ENCODE measurements around the gene ZNF367.
A peak's percentile ranks its signal among the peaks of the same experiment; 100 is the strongest.
"Not testable (repeated sequence)": the region's sequence is repeated elsewhere in the genome, so short reads cannot be mapped to it uniquely, and the experiment has no call there.

The ZNF367 gene

GRCh38 chr9:96361668-96362067, 56.5 kb downstream of the ZNF367 start:
- DNase-seq (ENCODE audit: low spot score): no peak

DNA sequence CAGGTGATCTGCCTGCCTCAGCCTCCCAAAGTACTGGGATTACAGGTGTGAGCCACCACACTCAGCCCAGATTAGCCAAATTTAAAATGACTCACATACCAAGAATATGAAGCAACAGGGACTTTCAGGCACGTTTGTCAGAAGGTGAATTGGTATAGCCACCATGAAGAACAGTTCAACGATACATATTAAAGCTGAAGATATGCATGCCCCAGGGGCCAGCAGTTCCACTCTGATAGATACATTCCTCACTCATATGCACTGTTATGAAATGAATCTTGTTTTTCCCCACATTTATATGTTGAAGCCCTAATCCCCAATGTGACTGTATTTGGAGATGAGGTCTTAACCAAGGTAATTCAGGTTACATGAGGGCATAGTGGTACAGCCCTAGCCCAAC, 57.2 kb downstream of the ZNF367 start:
- no peak for DNase-seq (ENCODE audit: low spot score)

DNA sequence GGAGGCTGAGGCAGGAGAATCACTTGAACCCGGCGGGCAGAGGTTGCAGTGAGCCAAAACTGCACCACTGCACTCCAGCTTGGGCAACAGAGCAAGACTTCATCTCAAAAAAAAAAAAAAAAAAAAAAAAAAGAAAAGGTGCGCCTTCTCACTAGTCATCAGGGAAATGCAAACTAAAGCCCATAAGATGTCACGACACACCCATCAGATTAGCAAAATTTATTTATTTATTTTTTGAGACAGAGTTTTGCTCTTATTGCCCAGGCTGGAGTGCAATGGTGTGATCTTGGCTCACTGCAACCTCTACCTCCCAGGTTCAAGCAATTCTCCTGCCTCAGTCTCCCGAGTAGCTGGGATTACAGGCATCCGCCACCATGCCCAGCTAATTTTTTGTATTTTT, 57.6 kb downstream of the ZNF367 start:
- DNase-seq (ENCODE audit: low spot score): not testable (repeated sequence)

DNA sequence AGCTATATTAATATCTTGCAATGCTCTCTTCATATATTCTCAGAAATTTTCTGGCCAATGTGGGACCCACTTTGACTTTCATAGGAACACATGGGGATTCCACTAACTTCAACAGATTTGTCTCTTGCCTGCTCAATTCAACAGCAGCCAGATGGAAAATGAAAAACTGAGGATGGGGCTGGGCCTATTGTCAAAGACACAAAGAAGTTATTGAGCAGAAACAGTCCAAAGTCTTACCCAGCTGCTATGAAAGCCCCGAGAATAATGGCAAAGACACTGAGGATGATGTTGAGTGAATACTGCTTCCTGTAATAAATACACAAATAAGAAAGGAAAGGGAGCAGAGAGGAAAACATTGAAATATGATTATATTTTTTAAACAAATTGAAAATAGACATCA, 67.3 kb downstream of the ZNF367 start:
- DNase-seq (ENCODE audit: low spot score): peak; percentile 95

DNA sequence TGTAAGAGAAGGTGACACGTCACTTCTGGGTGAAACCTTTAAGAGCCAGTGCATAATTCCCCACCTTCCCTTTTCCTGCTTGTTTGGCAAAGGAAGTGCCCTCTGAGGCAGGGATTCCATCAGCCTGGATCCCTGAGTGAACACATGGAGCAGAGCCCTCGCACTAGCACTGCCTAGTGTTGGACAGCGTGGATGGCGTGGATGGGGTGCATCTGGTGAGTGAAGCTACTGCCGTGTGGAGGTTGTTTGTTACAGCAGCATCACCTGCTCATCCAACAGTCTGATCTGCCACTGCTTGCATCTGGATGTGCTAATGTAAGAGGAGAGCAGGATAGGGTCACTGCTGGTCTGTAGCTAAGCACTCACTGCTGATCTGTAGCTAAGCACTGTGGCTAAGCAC, 69.9 kb downstream of the ZNF367 start:
- no peak for DNase-seq (ENCODE audit: low spot score)

GRCh38 chr9:96345551-96345950, 72.6 kb downstream of the ZNF367 start:
- no peak for DNase-seq (ENCODE audit: low spot score)

DNA sequence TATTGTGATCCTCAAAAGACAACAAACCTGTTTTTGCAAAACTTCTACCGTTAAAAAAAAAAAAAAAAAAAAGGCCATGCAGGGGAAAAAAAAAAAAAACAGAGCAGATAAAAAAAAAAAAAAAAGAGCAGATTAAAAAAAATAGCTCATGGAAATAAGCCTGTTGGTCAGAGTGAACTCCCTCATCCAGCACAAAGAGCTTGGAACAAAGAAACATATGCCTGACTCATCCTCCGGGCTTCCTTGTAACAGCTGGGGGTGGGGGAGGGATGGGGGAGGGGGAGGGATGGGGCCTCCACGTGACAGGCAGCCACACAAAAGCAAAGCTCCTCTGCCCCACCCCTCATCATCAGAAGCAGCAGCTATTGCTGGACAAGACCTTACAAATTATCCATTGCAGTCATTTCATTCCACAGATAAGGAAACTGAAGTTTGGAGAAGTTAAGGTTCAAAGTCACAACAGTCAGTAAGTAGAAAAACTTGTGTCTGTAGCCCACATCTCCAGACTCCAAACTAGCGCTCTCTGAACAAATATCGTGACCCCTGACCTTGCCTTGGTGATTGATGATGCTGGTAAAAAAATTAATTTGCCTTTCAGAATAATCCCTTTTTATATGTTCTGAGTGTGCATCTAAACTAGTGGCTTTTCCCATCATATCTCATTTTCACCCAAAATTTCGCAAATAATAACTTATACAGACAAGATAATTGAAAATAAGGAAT, 73.6 kb downstream of the ZNF367 start:
- DNase-seq (ENCODE audit: low spot score): peak; percentile 91

DNA sequence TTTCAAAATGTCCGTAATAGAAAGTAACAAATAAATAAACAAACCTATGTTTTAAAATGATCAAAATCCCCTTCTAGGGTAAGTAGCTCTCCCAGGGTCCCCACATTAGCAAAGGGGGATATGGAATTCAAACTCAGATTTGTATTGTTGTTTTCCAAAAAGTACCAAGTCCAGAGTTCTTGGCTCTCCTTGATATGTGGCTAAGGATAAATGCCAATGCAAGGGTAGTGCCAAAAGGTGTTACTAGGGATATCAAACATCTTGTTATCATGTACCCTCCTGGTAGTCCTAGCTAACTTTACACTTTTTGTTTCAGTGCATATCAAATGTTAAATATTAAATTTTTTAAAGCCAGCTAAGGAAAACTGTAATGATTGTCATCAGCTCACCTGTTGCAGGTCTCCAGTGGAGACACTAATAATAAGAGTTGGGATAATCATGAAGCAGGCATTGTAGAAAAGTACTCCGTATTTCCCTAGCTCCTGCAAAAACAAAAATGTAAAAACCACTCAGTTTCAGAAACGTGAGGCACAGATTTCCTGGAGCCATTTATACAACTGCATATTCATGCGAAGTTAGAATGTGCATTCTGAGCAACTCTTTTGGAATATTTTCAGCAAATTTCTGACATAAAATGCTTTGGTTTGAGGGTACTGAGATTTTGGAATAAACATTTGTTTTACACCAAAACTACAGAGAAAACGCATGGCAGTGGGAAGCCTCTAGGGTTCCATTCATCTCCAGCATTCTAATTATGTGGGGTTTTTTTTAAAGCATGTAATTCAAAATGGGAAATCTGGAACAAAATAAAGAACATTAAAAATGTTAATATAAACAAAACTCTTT, 74.4 kb downstream of the ZNF367 start:
- no peak for DNase-seq (ENCODE audit: low spot score)

DNA sequence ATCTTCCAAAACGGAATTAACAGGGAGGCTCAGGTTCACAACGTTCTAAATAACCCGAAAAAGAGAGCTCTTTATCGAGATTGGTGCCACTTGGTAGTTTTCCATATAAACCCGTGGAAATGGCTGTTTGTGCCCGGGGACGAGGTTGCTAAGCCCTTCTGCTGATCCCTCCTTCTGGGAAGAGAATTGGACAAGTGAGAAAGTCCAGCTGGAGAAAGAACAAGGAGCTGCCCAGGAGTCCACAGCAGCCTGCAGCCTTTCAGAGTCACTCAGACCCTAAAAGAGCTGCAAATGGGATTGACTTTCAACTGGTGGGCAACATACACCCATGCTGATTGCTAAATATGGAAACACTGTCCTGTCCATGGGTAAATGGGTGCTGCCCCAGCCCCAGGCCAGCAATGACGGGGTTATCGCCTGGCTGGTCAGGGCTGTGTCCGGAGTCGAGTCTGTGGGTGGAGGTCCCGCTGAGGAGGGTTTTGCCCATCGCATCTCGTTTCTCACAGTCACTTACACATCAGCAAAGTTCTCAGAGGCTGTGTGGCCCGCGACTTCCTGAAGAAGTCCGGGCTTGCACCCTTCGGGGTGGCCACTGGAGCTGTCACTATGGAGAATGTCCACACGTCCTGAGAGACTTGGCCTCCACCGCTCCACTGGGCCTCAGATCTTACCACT, 75.5 kb downstream of the ZNF367 start:
- DNase-seq (ENCODE audit: low spot score): no peak

GRCh38 chr9:96340707-96341106, 77.5 kb downstream of the ZNF367 start:
- DNase-seq (ENCODE audit: low spot score): no peak

DNA sequence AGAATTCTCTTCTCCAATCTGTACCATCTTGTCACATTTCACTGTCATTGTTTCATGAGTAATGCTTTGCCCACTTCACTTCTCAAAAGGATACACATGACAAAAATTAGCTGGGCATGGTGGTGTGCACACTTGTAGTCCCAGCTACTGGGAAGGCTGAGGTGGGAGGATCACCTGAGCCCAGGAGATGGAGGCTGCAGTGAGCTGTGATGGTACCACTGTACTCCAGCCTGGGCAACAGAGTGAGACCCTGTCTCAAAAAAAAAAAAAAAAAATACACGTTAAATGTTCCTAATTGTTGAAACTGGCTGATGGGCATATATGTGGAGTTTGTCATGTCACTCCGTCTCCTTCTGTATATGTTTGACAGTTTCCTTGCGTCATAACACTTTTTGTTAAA, 79.9 kb downstream of the ZNF367 start:
- DNase-seq (ENCODE audit: low spot score): no peak
